Measurements from ENCODE around the gene TBCK.
"Not testable (repeated sequence)": the region's sequence is repeated elsewhere in the genome, so short reads cannot be mapped to it uniquely, and the experiment has no call there.

Gene TBCK

DNA sequence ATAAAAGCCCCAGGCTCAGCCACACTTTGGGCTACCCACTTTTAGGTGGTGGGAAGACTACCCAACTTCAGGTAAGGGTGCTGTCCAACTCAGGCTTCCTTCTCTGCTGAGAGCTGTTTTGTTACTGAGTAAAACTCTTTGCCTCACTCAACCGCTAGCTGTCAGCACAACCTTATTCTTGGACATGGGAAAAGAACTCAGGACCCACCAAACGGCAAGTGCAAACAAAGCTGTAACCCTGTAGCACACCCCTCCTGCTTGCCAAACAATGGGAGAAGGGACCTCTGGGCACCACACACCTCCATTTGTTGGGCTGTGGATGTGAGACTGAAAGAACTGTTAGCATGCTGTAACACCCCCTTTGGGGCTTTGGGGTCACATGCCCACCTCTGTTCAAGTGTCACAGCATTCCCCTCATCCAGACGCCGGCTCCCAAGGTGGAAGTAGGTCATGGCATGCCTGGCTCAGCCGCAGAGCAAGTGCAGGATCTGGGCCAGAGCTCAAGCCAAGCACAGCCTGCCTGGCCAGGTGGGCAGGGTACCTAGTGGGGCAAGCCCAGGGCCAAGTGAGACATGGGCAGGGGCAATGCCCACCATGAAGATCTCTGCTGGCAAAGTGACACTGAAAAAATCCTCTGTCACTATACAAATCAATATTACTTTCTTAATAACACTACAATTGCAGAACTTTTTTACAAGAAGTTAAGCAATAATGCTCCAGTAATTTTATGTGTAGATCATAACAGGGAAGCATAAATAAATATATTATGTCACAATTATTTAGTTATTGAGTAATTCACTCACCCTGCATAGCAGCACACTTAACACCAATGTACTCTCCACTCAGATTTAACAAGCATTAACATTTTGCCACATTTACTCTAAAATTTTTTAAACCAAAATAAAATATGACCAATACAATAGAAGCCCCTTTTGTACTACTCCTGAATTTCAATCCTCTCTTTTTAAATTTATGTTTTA lies 107.2 kb downstream of the TBCK start:
- DNase-seq = no peak

DNA sequence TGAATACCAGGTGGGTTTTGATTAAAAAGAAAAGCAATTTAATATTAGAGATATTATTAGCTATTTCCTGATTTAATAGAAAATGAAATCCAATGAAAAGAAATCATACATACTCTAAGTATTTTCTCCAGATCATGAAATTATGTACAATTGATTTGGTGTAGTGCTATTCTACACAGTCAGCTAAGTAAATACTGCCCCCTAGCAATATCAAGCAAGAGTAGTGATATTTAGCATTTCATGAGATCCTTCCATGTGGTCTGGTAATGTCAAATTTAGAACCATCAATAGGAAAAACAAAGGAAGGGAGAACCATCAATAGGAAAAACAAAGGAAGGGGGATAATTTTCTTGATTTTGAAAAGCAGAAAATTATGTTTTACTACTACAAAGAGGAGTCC lies 114.6 kb downstream of the TBCK start:
- DNase-seq = no peak

DNA sequence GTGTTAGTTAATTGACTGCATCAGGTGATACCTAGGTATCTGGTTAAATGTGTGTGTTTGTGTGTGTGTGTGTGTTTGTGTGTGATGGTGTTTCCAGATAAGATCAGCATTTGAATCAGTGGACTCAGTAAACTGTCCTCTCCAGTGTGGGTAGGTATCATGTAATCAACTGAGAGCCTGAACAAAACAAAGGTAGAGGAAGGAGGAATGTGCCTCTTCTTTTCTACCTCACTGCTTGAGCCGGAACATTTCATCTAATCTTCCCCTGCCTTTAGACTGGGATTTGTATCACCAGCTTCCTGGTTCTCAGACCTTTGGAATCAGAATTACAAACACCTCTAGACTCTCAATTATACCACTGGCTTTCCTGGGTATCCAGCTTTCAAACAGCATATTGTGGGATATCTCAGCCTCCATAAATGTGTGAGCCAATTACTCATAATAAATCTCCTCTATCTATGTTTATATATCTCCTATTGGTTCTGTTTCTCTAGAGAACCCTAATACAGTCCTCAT lies 120.5 kb downstream of the TBCK start:
- no peak for DNase-seq

DNA sequence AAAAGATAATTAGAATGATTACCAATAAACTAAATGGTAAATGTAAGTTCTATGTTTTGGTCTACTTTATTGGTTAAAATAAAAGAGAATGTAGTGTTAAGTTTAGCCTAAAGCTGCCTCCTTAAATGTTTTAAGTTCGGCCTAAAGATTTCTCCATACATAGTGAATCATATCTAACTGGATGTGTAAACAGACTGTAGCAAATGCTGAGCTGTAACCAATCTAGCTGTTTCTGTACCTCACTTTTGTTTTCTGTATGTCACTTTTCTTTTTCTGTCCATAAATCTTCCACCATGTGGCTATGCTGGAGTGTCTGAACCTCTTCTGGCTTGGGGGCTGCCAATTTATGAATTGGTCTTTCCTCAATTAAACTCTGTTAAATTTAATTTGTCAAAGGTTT lies 121.2 kb downstream of the TBCK start:
- DNase-seq = no peak

DNA sequence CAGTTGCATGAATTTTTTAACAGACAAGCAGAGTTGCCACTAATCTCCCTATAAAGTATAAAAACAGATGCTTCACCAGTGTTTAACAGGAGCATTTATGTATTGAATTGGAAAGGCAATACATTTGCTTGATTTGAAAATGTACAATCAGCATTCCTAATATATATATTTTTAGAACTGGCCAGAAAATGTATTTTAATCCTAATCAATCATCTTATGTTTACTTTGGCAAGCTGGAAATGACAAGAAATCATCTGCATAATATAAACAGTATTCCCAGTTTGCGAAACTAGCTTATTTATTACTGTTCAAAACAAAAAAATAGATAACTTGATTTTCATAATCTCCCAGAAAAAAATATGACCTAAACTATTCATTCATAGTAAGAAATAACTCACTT lies 123.9 kb downstream of the TBCK start:
- no peak for DNase-seq

DNA sequence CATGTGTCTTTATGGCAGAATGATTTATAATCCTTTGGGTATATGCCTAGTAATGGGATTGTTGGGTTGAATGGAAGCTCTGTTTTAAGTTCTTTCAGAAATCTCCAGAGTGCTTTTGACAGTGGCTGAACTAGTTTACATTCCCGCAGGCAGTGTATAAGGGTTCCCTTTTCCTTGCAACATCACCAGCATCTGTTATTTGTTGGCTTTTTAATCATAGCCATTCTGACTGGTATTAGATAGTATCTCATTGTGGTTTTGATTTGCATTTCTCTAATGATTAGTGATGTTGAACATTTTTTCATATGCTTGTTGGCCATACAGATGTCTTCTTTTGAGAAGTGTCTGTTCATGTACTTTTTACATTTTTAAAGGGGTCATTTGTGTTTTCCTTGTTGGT lies 129.8 kb downstream of the TBCK start:
- no peak for DNase-seq

DNA sequence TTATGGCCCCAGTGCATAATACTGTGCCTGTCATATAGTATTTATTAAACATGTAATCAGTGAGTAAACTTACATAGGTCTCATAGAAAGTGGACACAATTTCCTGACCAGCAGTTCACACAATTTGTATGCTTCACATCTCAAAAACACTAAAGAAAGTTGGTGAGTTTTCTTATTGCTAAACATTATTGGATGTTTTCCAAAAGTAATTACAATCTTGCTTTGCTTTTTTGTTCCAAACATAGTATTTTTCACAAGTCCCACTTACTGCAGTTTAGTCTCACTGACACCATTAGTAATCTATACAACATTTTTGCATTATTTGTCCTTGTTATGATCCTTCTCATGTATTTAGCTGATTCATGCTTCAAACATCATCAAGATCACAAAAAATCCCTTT lies 132.5 kb downstream of the TBCK start:
- DNase-seq = no peak

DNA sequence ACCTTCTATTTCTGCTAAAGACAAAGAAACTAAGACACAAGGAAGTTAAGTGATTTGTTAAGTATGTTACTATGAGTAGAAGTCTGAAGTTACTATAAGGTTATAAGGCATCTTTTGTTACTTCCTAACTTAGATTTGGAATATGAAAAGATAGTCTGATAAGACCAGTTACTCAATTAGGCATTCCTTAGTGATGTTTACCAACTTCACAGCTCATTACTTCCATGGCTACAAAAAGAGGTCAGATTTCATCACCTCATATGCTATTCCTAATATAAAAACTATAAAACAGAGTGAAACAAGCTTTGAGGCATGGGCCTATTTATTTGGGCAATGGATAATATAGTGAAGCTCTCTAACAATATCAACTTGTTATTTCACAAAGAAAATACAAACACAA lies 143.1 kb downstream of the TBCK start:
- no peak for DNase-seq

DNA sequence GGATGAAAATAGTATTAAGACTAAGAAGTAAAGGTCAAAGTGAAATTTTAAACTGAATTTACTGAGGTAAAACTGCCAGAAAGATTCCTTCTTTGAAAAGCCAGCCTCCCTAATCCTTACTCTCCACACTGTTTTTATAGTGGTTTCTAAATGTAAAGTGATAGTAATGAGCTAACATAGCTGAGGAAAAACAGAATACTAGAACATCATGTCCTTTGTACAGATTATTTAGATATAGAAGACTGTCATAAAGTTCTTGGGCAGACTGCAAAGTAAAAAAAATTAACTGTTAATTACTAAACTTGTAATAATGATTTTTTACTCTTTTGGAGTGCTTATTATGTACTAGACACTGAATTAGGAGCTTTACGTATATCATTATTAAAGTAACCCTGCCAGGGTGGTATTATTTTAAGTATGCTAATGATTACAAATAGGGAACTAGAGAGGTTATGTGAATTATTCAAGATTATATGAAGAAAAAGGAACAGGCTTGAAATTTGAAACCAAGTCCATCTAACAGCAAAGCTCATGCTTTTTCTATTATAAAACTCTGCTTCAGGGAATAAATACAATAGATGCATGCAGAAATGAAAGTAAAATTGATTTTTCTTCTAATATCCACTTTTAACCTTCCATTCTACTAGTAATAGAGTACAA lies 150.5 kb downstream of the TBCK start:
- no peak for DNase-seq

DNA sequence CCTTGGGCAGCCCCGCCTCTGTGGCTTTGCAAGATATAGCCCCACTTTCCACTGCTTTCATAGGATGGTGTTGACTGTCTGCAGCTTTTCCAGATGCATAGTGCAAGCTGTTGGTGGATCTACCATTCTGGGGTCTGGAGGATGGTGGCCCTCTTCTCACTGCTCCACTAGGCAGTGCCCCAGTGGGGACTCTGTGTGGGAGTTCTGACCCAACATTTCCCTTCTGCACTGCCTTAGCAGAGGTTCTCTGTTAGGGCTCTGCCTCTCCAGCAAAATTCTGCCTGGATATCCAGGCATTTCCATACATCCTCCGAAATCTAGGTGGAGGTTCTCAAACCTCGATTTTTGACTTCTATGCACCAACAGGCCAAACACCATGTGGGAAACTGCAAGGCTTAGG lies 153.7 kb downstream of the TBCK start:
- DNase-seq = no peak

DNA sequence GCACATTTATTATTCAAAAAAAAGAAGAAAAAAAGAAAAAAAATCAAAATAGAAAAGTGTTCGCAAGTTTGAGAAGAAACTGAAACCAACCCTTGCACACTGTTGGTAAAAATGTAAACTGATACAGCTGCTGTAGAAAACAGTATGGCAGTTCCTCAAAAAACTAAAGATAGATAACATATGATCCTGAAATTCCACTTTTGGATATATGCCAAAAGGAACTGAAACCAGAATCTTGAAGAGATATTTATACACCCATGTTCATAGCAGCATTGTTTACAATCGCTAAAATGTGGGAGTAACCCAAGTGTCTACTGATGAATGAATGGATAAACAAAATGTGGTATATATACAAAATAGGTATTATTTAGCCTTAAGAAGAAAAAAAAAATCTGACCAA lies 155.4 kb downstream of the TBCK start:
- no peak for DNase-seq

DNA sequence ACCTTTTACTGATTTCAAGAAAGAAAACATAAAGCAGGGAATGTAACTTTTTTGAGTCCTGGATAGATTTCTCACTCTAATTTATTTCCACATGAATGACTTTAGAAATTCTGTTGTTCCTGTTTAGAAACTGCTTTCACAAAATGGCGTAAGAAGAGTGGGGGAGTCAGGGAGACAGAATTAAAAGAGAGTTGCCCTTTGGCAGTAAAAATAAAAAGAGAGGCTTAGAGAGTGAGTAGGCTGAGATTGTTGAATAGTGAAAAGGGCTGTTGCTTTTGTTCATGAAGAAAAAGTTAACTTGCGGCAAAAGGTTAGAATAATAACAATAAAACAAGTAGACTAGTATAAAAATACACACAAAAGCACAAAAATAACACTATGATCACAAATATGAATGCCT lies 166.1 kb downstream of the TBCK start:
- DNase-seq = no peak

DNA sequence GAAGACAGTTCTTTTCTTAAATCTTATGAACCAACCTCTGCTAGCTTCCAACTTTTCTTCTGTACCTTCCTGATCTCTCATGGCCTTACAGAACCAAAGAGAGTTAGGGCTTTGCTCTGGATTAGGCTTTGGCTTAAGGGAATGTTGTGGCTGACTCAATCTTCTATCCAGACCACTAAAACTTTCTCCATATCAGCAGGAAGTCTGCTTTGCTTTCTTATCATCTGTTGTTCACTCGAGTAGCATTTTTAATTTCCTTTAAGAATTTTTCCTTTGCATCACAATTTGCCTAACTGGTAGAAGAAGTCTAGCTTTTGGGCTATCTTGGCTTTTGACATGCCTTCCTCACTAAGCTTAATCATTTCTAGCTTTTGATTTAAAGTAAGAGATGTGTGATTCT lies 167.0 kb downstream of the TBCK start:
- no peak for DNase-seq

DNA sequence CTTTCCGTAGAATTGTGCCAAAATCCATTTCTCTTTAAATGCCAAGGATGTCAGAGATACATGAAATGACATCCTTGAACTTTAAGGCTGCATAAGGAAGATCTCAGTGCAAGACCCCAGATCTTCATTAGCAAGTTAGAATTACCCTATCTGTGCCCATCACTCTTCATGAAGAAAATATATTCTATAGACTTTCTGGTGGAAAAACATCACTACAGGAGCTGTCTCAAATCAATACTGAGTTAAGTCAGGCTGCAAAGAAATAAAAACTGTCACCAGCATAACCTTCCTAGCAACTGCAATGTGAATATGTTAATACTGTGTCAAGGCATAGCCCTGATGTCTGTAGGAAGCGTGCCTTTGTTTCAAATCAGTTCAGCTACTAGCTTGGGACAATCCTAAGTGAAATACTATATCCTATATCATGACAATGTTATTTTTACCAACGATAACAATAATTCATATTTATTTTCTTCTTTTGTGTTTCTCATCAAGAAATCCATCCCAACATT lies 173.3 kb downstream of the TBCK start:
- no peak for DNase-seq

DNA sequence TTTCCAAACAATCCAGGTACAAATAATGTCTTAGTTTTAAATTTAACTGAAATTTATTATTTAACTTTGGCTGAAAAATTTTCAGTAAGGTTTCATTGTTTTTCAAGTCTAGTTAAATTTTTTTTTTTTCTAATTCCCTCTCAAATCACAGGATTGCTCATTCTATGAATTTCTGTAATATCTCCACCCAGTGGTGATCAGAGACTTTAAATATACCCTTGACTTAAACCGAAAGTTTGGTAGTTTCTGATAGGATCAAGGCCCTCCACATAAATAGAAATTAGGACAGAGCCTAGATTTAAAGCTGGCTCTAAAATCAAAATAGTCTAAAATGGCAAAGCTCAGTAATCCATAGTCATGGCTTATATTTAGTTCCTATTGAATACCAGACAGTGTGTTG lies 175.4 kb downstream of the TBCK start:
- DNase-seq = no peak

DNA sequence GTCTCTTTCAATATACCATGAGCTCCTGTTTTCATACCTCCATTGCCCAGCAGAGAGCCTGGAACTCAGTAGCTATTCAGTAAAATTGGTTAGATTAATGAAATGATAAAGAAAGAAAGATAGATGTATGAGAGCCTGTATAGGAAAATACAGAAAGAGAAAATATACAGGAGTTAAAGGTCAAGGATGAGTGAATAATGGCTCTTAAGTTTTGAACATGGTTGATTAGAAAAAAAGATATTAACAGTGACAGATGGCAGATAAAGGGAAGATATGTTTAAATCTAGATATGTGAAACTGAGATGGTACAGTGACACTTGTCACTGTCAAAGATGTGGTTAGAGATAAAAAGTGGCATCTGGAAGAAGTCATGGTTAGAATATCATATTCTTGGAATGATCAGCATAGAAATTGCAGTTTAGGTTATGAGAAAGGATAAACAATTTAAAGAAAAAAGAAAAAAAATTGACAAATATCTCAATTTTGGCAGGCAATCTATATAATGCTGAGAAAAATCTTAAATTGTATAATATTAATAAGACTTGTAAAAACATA lies 179.2 kb downstream of the TBCK start:
- DNase-seq = no peak

DNA sequence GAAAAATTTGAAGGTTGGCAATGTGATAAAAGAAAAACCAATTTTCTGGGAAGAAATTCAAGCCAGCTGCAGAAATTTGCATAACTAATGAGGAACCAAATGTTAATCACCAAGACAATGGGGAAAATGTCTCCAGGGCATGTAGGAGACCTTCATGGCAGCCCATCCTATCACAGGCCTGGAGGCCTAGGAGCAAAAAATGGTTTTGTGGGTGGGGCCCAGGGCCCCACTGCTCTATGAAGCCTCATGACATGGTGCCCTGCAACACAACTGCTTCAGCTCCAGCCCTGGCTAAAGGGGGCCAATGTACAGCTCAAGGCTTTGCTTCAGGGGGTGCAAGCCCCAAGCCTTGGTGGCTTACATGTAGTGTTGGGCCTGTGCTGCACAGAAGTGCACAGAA lies 184.0 kb downstream of the TBCK start:
- DNase-seq = no peak

DNA sequence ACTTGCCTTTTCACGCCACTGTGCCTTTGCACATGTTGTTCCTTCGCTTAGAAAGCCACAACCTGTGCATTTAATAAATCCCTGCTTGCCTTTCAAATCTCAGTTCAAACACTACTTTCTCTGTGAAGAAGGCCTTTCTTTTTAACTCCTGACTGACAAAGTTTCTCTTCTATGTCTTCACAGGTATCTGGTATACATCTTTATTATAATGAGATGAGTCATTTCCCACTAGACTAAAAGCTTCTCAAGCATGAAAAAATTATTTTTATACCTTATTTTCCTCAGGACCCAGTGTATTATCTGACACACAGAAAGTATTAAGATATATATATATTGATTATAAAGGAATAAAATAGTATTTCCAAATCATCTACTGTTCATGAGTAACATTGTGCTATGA lies 189.9 kb downstream of the TBCK start:
- no peak for DNase-seq

DNA sequence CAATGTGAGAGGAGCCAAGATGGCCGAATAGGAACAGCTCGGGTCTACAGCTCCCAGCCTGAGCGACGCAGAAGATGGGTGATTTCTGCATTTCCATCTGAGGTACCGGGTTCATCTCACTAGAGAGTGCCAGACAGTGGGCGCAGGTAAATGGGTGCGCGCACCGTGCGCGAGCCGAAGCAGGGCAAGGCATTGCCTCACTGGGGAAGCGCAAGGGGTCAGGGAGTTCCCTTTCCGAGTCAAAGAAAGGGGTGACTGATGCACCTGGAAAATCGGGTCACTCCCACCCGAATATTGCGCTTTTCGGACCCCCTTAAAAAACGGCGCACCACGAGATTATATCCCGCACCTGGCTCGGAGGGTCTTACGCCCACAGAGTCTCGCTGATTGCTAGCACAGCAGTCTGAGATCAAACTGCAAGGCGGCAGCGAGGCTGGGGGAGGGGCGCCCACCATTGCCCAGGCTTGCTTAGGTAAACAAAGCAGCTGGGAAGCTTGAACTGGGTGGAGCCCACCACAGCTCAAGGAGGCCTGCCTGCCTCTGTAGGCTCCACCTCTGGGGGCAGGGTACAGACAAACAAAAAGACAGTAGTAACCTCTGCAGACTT lies 196.0 kb downstream of the TBCK start:
- DNase-seq = peak; percentile 3

DNA sequence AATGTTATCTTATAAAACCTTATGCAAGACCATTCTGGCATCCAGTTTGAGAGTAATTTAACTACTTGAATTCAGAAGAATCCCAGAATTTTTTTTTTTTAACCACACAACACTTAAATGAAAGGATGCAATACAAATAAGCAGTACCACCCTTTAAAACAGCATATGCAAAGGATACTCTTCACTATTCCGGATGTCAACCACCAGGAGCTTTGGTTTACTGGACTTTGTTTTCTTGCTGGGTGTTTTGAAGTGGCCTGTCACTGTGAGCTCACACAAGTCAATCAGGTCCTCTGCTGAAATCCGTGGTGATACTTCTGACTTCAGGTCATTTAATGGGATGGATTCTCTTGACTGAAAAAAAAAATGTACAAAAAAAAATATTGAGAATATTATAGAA lies 200.0 kb downstream of the TBCK start:
- no peak for DNase-seq

DNA sequence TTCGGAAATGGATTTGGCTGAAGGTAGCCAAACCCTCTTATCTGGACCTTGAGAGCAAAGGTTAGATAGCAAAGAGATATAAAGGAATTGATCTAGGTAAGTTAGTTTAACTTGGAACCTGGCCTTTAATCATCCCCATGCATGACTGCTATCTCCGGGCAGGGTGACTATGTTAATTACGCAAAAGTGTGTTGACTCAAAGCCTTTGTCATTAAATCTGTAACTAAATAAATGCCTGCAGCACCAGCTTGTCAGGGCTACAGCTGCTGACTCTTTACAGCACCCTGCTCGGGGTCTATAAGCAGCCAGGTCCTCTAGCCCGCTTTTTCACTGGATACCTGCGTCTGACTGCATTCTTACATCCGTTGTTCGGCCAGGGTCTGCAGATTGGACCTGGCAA lies 201.7 kb downstream of the TBCK start:
- DNase-seq = no peak

DNA sequence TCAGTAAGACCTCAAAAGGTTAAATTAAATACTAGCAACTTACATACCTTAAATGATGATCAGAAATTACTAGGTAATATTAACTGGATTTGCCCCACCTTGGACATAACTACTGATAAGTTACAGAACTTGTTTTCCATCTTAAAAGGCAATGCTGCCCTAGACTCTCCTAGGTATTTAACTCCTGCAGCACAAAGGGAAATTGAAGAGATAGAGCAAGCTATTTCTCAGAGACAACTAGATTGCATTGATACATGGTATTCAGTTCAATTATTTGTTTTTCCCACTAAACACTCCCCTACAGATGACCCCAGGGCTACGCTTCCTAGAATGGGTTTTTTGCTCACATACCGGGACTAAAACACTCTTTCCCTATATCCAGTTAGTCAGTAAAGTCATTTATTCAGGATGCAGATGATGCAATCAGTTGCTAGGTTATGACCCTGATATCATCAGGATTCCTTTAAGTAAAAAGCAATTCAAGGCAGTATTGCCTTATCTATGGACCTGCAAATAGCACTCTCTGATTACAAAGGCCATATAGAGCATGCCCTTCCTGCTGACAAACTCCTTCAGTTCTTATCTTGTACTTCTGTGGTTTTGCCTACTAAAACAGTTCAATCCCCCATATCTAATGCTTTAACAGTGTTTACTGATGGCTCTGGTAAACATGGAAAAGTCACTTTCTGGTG lies 204.1 kb downstream of the TBCK start:
- not testable (repeated sequence) for DNase-seq

DNA sequence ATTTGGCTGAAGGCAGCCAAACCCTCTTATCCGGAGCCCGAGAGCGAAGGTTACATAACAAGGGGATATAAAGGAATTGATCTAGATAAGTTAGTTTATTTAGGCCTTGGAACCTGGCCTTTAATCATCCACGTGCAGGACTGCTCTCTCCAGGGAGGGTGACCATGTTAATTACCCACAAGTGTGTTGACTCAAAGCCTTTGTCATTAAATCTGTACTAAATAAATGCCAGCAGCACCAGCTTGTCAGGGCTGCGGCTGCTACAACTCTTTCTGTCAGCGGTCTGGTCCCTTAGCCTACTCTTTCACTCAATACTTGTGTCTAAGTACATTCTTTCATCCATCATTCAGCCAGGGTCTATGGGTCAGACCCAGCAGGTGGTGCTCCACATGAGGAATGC lies 206.1 kb downstream of the TBCK start:
- no peak for DNase-seq

All from activated gamma-delta T cell (primary cell).